ENCODE measurements around the gene CEP192.

Gene CEP192

DNA sequence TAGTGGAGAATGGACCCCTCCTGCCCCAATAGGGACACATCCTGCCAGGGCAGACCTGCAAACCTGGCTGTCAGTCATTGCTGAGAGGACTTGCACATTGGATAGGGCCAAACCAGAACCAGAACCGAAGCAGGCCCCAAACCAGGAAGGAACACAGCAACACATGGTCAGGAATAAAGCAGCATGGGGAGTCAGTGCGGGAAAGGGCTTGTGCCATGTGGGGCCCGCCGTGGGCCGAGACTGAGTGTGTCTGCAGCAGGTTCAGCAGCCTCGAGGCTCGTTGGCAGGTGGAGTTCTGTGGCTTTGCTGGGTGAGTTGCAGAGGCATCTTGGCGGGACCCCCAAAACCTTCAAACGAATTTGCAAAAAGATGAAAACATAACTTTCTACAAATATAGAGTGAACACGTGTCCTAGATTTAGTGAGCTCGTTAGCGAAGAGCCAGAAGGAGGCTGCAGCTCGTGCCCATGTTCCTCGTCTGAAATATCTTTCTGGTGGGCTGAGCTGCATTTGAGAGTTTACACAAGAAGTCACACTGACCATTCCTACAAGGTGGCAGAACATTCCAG lies 182.5 kb downstream of the CEP192 start:
- Histone ChIP-seq H3K27me3 (ENCODE audit: control insufficient read depth, insufficient read depth, low read length) (no peaks in the 10 kb centered on the region), H3K4me1 (ENCODE audit: control insufficient read depth, insufficient read depth, low read length) (no peaks in the 10 kb centered on the region), H3K36me3 (ENCODE audit: control insufficient read depth, insufficient read depth, low read length) (no peaks in the 10 kb centered on the region), H3K27ac (ENCODE audit: low read depth, low read length) (no peak overlapping the region), H3K9me3 (ENCODE audit: control insufficient read depth, insufficient read depth, low read depth, low read length) (no peaks in the 10 kb centered on the region), H3K9ac (ENCODE audit: low read length) (no peak overlapping the region), H3K4me3 (ENCODE audit: low read depth, low read length) (no peak overlapping the region)
